Erythroblast (primary cell): ENCODE measurements around the gene MT1X.

Experiments used
- GATA1 ChIP-seq: IDR thresholded peaks from 2 replicates; pipeline ENCODE4 v1.6.1; 2011; ENCODE audit warnings: low read depth, mild to moderate bottlenecking, control low read depth, low read length, moderate library complexity
- POLR2A ChIP-seq: IDR thresholded peaks from 2 replicates; pipeline ENCODE4 v1.6.1; 2011; ENCODE audit warnings: mild to moderate bottlenecking, low read length

DNA sequence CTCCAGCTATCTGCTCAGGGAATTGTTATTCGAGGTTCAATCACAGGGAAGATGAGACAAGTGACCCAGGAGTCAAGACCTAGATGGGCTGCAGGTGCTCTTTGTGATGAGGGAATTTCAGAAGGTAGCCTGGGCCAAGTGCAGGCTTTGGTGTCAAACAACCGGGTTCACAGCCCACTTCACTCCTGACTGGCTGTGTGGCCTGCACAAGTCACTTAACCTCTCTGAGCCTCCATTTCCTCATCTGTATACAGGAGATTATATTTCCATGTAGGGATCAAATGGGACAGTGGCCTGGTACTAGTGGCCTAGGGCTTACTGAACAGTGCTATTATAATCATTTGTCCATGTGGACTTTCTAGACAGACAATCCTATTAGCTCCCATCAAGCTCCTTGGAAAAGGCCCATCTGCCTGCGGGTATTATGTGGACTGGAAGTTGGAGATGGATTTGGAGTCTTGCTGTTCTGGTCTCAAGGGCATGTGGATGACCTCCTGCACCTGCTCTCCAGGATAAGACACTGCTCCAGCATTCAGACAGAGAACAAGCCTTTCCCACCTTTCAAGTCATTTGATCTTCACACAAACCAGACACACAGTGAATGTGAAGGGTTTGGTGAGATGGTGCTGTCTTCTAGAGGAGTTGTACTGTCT lies 3.1 kb upstream of the MT1X start:
- TF ChIP-seq POLR2A (no peak), GATA1 (no peak)
